HTERT RPE-1 (cell line): Measurements from ENCODE around the gene TP53I13.

Experiments
- in situ Hi-C: fragments of 300-500 bp; cut with MboI; formaldehyde crosslinking; loops from 4 replicates; pipeline ENCODE4 v1.14.3; 2020; ENCODE audit warnings: low sequenced_read_pairs

TP53I13 gene

GRCh38 chr17:29578626-29579485 is 10.4 kb downstream of the TP53I13 start:
- in situ Hi-C loops = no loop called here

GRCh38 chr17:29579866-29580771 is 11.6 kb downstream of the TP53I13 start:
- in situ Hi-C loops = no loop called here

- in situ Hi-C loops = no loop called here
These were observed 13.2 kb downstream of the TP53I13 start for GRCh38 chr17:29581583-29582253.

DNA sequence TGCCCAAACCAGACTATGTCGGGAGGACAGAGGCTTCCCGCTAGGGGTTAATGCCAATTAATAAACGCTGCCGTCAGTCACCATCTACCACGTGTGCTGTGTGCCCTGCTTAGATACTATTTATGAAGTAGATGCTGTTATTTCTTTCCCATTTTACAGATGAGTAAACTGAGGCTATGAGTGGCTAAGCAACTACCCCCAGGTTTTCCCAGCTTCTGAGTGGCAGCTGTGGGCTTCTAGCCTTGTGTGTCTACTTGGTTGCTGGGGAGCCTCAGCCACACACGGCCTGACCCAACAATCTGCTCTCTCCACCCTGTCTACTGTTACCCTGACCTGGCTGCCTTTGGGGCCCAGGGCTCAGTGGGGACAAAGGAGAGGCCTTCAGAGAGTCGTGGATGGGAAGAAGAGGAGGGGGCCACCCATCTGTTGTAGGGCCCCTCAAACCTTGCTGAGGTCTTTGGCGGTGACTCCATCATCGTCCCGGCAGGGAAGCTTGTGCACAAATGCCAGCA is 13.8 kb downstream of the TP53I13 start:
- in situ Hi-C loops = no loop called here

DNA sequence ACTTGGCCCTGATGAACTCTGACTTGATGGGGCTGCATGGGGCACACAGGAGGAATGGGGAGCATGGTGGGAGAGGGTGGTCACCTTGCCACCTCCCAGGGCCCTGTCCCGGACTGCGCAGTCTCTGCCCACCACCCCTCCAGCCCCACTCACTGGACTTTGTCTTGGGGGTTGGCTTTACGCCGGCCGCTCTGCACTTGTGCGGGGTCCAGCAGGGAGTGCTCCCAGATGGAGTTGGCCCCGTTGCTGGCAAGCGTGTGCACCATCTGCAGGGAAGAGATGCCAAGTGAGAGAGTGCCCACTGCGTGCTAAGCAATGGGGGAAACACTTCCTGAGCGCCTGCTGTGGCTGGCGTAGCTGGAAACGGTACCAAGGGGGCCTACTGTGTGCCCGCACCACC is 14.3 kb downstream of the TP53I13 start:
- in situ Hi-C loops = no loop called here

- in situ Hi-C loops = no loop called here
These were observed 15.1 kb downstream of the TP53I13 start for GRCh38 chr17:29583324-29584248.

DNA sequence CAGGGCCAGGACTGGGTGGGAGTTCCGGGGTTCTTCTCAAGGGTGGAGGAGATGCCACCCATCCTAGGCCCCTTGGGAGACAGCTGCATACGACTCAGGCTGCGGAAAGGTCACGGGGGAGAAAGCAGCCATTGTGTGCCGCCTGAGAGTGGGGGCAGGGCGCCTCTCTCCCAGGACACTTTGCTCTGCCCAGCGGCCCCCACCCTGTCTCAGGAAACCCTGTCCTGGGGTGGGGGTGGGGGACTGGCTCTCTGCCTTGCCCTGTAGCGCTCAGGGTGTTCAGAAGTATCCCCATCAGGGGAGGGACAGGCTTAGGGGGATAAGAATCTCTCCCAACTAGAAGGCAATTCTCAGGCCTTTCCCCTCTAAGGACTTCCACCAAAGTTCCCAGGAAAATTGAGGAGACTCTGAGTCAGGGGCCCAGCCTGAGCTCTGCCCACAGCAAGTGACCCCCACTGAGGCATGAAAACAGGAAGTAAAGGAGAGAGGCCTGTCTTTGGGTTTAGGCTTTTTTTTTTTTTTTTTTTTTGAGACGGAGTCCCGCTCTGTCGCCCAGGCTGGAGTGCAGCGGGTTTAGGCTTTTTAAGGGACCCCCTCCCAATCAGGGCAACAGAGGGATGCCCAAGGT is 16.1 kb downstream of the TP53I13 start:
- in situ Hi-C loops = no loop called here

- in situ Hi-C loops = no loop called here
These were observed 16.7 kb downstream of the TP53I13 start for GRCh38 chr17:29585080-29585751.

GRCh38 chr17:29586676-29587469 is 18.4 kb downstream of the TP53I13 start:
- in situ Hi-C loops = no loop called here

- in situ Hi-C loops = no loop called here
These were observed 19.1 kb downstream of the TP53I13 start for GRCh38 chr17:29587591-29587990.

DNA sequence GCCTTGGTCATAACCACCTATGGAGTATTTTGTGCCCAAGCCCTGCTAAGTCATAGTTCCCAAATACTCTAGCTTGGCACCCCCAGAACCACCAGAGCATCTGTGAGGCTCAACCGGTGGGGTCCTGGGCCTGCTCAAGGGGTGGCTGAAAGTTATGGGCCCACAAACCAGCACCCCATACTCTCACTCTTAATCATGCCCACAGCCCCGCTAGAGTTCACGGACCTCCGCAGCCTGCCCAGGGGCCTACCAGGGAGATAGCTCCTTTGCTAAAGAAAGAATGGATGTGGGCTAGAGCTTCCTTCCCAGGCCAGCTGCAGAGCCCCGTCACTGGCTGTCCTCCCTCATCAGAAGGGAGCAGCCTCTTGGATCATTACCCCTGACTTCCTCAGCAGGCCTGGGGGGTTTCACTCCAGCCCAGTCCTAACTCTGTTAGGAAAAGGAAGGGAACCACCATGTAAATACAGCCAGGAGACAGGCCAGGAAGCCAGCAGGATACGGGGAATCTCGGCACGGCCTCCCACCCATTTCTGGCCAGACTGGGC is 19.6 kb downstream of the TP53I13 start:
- in situ Hi-C loops = no loop called here

DNA sequence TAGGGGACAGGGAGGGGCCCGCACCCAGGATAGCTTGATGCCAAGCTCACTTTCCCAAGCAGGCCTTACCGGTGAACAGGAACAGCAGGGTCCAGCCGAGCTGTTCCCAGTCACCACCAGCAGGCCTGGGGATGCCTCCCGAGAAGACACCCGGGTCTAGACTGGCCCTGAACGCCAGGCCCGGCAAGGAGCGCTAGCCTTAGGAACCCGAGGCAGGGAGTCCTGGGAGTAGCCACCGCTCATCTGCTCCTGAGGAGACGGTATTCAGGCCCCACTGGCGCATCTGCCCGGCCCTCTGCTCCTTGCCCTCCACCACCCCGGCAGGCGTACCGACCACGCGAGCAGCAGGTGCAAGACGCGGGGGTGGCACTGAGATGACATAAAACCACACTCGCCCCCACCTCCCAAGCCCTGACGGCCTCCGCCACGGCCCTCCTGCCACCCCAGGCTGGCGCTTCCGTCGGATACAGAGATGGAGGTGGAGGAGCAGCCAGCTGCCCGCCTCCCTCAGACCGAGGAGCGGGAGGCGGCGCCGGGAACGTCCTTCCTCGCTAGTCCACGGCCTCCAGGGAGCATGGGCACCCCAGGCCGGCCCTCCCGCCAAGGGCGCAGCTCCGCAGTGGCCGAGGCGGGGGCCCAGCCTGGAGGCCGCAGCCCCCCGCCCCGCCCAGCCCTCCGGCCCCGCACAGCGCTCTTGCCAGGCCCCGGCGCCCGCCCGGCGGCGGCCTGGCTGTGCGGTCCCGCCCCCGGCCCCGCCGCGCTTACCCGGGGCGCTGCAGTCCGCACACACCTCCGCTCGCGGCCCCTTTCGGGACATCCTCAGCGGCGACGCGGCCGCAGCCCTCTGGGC is 20.3 kb downstream of the TP53I13 start:
- in situ Hi-C loops = no loop called here

DNA sequence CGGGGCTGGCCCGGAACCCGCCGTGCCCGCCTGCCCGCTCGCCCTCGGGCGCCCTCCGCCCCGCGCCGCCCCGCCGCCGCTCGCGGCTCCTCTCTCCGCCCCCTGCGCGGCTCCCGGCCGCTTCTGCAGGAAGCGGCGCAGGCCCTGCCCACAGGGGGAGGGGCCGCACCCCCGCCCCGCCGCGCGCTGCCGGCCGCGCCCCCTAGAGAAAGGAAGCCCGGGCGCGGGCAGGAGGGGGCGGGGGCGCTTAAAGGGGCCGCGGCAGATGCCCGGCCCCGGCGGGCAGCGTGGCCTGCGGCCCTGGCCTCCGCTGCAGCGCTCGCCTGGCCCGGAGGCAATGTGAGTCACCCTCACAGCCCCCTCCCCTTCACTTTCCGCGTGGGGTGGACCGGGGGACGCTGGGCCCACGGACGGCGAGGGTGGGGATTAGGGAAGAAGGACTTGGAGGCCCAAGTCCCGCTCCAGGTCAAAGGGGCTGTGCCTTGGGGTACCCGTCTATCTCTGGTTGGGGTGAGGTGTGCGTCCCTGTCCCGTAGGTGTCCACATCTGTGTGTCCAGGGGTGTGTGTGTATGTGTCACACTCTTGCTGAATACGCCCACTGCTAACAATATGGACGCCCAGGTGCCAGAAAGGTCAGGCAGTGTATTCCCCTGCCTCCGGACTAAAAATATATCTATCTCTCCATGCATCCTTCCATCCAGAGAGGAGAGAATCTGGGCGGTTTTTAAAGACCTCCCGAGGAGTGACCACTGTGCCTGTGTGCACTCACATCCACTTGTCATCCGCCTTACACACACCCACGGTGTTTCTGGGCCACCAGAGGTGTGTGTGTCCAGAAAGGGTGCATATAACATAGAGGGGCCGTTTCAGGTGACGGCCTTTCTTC is 21.3 kb downstream of the TP53I13 start, which contains the start of gene GIT1:
GIT1 (minus strand) TSS at position 125 of the 887 bp plus-strand sequence. CDS start 270 bp downstream, outside the sequence.
- in situ Hi-C loops = no loop called here

- in situ Hi-C loops = no loop called here
These were observed 22.1 kb downstream of the TP53I13 start for GRCh38 chr17:29590411-29591145.

GRCh38 chr17:29591146-29591736 is 22.7 kb downstream of the TP53I13 start:
- in situ Hi-C loops = no loop called here
